Ovary (tissue), 3 donors: ENCODE results near the gene CFAP119.

Experiments used
- CTCF ChIP-seq, 3 donors: fragments of 450-650 bp in 2 of 3; fragments of 200-600 bp in 1 of 3; IDR thresholded peaks; one replicate each; pipeline versions ENCODE4 v1.5.1 to v1.8.0; 2016 to 2022; ENCODE audit warnings: antibody characterized with exemption in 3 of 3, mild to moderate bottlenecking in 1 of 3
- POLR2A ChIP-seq: fragments of 450-650 bp; IDR thresholded peaks from one replicate; pipeline ENCODE4 v1.6.1; 2017; ENCODE audit warnings: antibody characterized with exemption, mild to moderate bottlenecking, moderate library complexity
- donor health status: DM: no; HTN: no; CAD: no.

GRCh38 chr16:30710971-30711370, 50.9 kb downstream of the CFAP119 start:
- TF ChIP-seq POLR2A (no peak), CTCF (IDR thresholded peaks at IDR 0.05) (no peak)
